BLaER1 (cell line): ENCODE data around the gene SCGB1C1.
"Not testable (repeated sequence)": the region's sequence is repeated elsewhere in the genome, so short reads cannot be mapped to it uniquely, and the experiment has no call there.

Experiments
- H3K27ac ChIP-seq: shearing (Covaris generic); formaldehyde crosslinking; 2 replicates; pipeline ENCODE4 v1.8.1; 2022
- H3K27me3 ChIP-seq: shearing (Covaris generic); formaldehyde crosslinking; 2 replicates; pipeline ENCODE4 v1.8.1; 2022
- H3K36me3 ChIP-seq: shearing (Covaris generic); formaldehyde crosslinking; 2 replicates; pipeline ENCODE4 v1.8.1; 2022
- H3K4me1 ChIP-seq: shearing (Covaris generic); formaldehyde crosslinking; 2 replicates; pipeline ENCODE4 v1.8.1; 2022
- H3K4me2 ChIP-seq: shearing (Covaris generic); formaldehyde crosslinking; 2 replicates; pipeline ENCODE4 v1.8.1; 2022
- H3K4me3 ChIP-seq: shearing (Covaris generic); formaldehyde crosslinking; 2 replicates; pipeline ENCODE4 v1.8.1; 2022
- H3K9ac ChIP-seq: shearing (Covaris generic); formaldehyde crosslinking; 2 replicates; pipeline ENCODE4 v1.8.1; 2022
- H3K9me3 ChIP-seq: shearing (Covaris generic); formaldehyde crosslinking; 2 replicates; pipeline ENCODE4 v1.8.1; 2022
- H4K20me1 ChIP-seq: shearing (Covaris generic); formaldehyde crosslinking; 2 replicates; pipeline ENCODE4 v1.8.1; 2022
- Cebpa-rat ChIP-seq: shearing (Covaris generic); IDR thresholded peaks from 2 replicates; pipeline ENCODE4 v1.8.1; 2022

Gene SCGB1C1

GRCh38 chr11:192674-193128 lies at the start of gene SCGB1C1:
Gene SCGB1C1, plus strand, starts transcription at chr11:193078. Its CDS starts 22 bp downstream, at chr11:193100.
- not testable (repeated sequence) for H3K27ac ChIP-seq, H3K4me3 ChIP-seq, H3K9me3 ChIP-seq, H3K9ac ChIP-seq, H3K36me3 ChIP-seq, H4K20me1 ChIP-seq, H3K27me3 ChIP-seq, H3K4me1 ChIP-seq
- H3K4me2 ChIP-seq: peak within 1 kb of the TSS; percentile 62

GRCh38 chr11:180242-180641 lies 12.6 kb upstream of the SCGB1C1 start:
- H3K4me3 ChIP-seq, H3K27ac ChIP-seq, H3K36me3 ChIP-seq, H3K9ac ChIP-seq, H3K4me2 ChIP-seq, H3K9me3 ChIP-seq, H3K4me1 ChIP-seq, H4K20me1 ChIP-seq, H3K27me3 ChIP-seq: not testable (repeated sequence)

- not testable (repeated sequence) for H3K9me3 ChIP-seq, H3K4me3 ChIP-seq
These were observed 3.6 kb upstream of the SCGB1C1 start for GRCh38 chr11:189200-189783.

GRCh38 chr11:189843-190311 lies 3.0 kb upstream of the SCGB1C1 start:
- not testable (repeated sequence) for H3K36me3 ChIP-seq, H3K4me3 ChIP-seq, H4K20me1 ChIP-seq, H3K4me2 ChIP-seq, H3K27ac ChIP-seq, H3K4me1 ChIP-seq, H3K9me3 ChIP-seq, H3K27me3 ChIP-seq, H3K9ac ChIP-seq

More at GRCh38 chr11:189200-189783, 3.6 kb upstream of the SCGB1C1 start:
- not testable (repeated sequence) for H4K20me1 ChIP-seq, H3K4me2 ChIP-seq, H3K4me1 ChIP-seq, H3K27me3 ChIP-seq, H3K27ac ChIP-seq, H3K36me3 ChIP-seq, H3K9ac ChIP-seq

- not testable (repeated sequence) for H3K9ac ChIP-seq, H3K4me2 ChIP-seq, H3K4me1 ChIP-seq, H4K20me1 ChIP-seq, H3K36me3 ChIP-seq, H3K27ac ChIP-seq, H3K27me3 ChIP-seq, H3K4me3 ChIP-seq, H3K9me3 ChIP-seq
These were observed 2.3 kb upstream of the SCGB1C1 start for GRCh38 chr11:190546-190945.

DNA sequence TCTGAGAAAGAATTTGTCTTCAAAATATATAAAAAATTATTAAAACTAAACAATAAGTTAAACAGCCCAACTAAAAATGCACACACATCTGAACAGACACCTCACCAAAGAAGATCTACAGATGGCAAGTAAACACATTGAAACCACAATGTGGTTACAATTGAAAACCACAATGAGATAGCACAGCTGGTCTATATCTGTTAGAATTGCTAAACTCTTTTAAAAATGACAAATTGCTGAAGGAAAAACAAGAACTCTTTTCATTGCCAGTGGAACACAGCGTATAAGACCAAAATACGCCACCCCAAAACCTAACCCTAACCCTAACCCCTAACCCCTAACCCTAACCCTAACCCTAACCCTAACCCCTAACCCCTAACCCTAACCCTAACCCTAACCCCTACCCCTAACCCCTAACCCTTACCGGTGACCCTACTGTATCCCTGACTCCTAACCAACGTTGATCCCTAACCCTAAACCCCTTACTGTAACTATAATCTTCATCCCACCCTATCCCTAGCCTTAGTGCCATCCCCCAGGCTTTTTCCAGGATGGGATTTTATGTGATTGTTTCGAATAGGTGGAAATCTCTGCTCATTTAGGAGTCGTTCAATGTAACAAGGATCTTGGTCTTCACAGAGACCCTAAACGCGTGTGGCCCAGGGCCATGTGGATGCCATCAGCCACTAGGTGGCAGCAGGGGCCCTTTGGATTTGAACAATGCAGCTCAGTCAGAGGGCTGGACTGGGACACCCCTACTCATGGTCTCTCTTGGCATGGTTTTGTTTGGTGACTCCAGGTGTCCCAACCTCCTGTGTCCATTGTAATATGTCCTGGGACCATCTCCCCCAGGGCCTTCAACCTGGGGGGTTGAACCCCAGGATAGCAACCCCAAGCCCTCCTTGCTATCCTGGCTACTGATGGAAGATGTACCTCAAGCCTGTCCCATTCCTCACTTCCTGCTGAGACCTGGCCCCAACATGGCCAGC lies 1.1 kb upstream of the SCGB1C1 start:
- H3K9me3 ChIP-seq, H3K9ac ChIP-seq, H3K4me1 ChIP-seq, H3K36me3 ChIP-seq, H3K4me3 ChIP-seq, H4K20me1 ChIP-seq, H3K27ac ChIP-seq, H3K27me3 ChIP-seq: not testable (repeated sequence)
- H3K4me2 ChIP-seq: peak overlapping the region; percentile 62

GRCh38 chr11:193481-193880 lies 603 bp downstream of the SCGB1C1 start:
- H3K4me1 ChIP-seq, H3K27ac ChIP-seq, H3K4me2 ChIP-seq, H3K9ac ChIP-seq, H3K27me3 ChIP-seq, H3K4me3 ChIP-seq, H3K9me3 ChIP-seq, H3K36me3 ChIP-seq, H4K20me1 ChIP-seq: not testable (repeated sequence)

DNA sequence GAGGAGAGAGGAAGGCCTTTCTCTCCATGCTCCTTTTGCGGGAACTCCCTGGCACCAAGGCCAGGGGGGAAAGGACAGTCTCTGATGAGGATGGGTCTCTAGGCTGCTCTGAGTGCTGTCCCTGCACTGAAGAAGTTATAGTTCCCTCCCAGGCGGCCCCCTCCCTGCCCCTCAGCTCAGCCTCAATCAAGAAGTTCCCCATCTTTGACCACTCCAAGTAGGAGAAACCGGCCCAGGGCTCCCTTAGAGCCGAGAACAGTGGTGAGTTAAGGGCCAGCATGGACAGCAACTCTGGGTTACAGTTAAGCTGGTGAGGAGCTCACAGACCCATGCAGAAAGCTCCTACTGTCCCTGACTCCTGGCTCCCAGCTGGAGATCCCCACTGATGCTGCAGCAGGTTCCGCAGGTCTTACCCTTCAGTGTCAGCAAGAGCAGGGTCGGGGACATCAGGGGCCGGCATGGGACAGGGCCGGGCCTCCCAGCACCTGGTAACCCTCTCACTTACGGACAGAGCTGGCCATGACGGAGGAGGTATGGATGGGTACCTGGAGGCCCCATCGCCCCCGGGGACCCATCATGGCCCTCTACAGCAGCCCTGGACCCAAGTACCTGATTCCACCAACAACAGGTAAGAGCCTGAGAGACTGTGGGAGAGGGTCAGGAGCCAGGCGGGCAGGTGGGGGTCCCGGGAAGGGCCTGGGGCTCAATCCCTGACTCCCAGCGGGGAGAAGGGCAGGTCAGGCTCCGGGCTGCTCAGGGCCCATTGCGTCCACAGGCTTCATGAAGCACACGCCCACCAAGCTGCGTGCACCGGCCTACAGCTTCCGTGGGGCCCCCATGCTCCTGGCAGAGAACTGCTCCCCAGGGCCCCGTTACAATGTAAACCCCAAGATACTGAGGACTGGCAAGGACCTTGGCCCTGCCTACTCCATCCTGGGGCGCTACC lies 4.2 kb downstream of the SCGB1C1 start:
- H3K4me1 ChIP-seq: 0 out of 2 replicates have a peak, but pooled peaks cover 8% of the 10 kb centered on the region
- no peak overlapping the region for H3K4me3 ChIP-seq
- no peaks in the 10 kb centered on the region for H3K27me3 ChIP-seq
- peaks cover 5% of the 10 kb centered on the region; the same call in 1 of the 2 replicates for H4K20me1 ChIP-seq
- H3K9ac ChIP-seq: no peak overlapping the region
- no peak overlapping the region; the same call in 1 of the 2 replicates for H3K27ac ChIP-seq
- no peak overlapping the region for H3K4me2 ChIP-seq
- no peak for TF ChIP-seq Cebpa-rat
- no peaks in the 10 kb centered on the region for H3K9me3 ChIP-seq
- H3K36me3 ChIP-seq: peaks cover 13% of the 10 kb centered on the region; the same call in 1 of the 2 replicates

DNA sequence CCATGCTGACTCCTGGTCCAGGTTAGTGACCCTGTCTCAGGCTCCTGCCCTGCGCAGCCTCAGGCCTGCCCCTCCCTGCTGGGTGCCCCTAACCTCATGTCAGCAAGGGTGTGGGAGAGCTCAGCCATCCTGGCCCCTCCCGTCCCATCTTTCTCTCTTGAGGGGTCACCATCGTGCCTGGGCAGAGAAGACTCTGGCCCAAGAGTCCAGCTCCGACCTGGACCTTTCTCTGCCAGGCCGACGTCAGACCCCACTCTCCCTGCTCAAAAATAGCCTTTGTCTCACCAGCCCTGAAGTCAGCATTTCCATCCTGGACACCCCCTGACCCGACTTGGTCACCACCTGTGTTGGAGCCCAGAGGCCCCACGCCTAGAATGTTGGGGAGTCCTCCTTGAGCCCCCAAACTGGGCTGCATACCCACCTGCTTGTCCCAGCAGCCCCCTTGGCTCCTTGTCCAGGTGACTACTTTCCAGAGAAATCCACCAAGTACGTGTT lies 4.9 kb downstream of the SCGB1C1 start:
- Histone ChIP-seq H3K4me1 (0 out of 2 replicates have a peak, but pooled peaks cover 8% of the 10 kb centered on the region), H3K27ac (no peak overlapping the region; the same call in 1 of the 2 replicates), H4K20me1 (peaks cover 12% of the 10 kb centered on the region), H3K4me2 (no peak overlapping the region), H3K9ac (no peak overlapping the region), H3K9me3 (no peaks in the 10 kb centered on the region), H3K27me3 (no peaks in the 10 kb centered on the region), H3K4me3 (no peak overlapping the region), H3K36me3 (peaks cover 20% of the 10 kb centered on the region)
- no peak for TF ChIP-seq Cebpa-rat
